GM06990 (cell line): ENCODE measurements around the gene ATP5F1B.
"Not testable (repeated sequence)": the region's sequence is repeated elsewhere in the genome, so short reads cannot be mapped to it uniquely, and the experiment has no call there.

Experiments
- DNase-seq: peaks from one replicate; pipeline ENCODE4 v3.0.0-alpha.2; 2011; ENCODE audit not compliant: insufficient read length; ENCODE audit errors: extremely low read depth
- H3K27me3 ChIP-seq: replicated peaks from 2 replicates; pipeline ENCODE4 v1.6.0; 2011; ENCODE audit warnings: low read length; ENCODE audit not compliant: control insufficient read depth, insufficient read depth
- H3K36me3 ChIP-seq: 2 replicates; pipeline ENCODE4 v1.5.1; 2011; ENCODE audit warnings: low read length; ENCODE audit not compliant: control insufficient read depth, insufficient read depth
- H3K4me3 ChIP-seq: replicated peaks from 2 replicates; pipeline ENCODE4 v1.5.1; 2011; ENCODE audit warnings: low read depth, mild to moderate bottlenecking, control low read depth, low read length
- CTCF ChIP-seq: IDR thresholded peaks from 2 replicates; pipeline ENCODE4 v1.5.1; 2011; ENCODE audit warnings: low read length, control low read depth, mild to moderate bottlenecking, inconsistent platforms; ENCODE audit not compliant: insufficient read depth, poor library complexity, severe bottlenecking

ATP5F1B gene

GRCh38 chr12:56661560-56661959 is 15.8 kb upstream of the ATP5F1B start:
- Histone ChIP-seq H3K27me3 (no peaks in the 10 kb centered on the region), H3K4me3 (no peak overlapping the region), H3K36me3 (peaks cover 4% of the 10 kb centered on the region)
- no peak for DNase-seq
- TF ChIP-seq CTCF = no peak

GRCh38 chr12:56658921-56659320 is 13.1 kb upstream of the ATP5F1B start:
- Histone ChIP-seq H3K4me3 (no peak overlapping the region), H3K27me3 (no peaks in the 10 kb centered on the region), H3K36me3 (peaks cover 1% of the 10 kb centered on the region; the same call in 1 of the 2 replicates)
- DNase-seq = peak; percentile 54
- no peak for TF ChIP-seq CTCF

GRCh38 chr12:56657416-56658379 is 11.9 kb upstream of the ATP5F1B start:
- H3K4me3 ChIP-seq = no peak overlapping the region
- TF ChIP-seq CTCF = no peak
- peak; percentile 48 for DNase-seq
- H3K36me3 ChIP-seq = no peaks in the 10 kb centered on the region; the same call in 1 of the 2 replicates
- no peaks in the 10 kb centered on the region for H3K27me3 ChIP-seq

- DNase-seq, H3K36me3 ChIP-seq, H3K27me3 ChIP-seq, H3K4me3 ChIP-seq: not testable (repeated sequence)
Measured at GRCh38 chr12:56653781-56654180, 8.0 kb upstream of the ATP5F1B start.

- DNase-seq, H3K36me3 ChIP-seq, H3K4me3 ChIP-seq, H3K27me3 ChIP-seq: not testable (repeated sequence)
Measured at GRCh38 chr12:56648023-56648422, 2.2 kb upstream of the ATP5F1B start.

GRCh38 chr12:56645201-56645716 is 525 bp downstream of the ATP5F1B start:
- peak; percentile 29 for DNase-seq
- H3K27me3 ChIP-seq = no peaks in the 10 kb centered on the region
- peak overlapping the region; percentile 98 for H3K4me3 ChIP-seq
- H3K36me3 ChIP-seq = peaks cover 9% of the 10 kb centered on the region
- TF ChIP-seq CTCF = no peak
